Endothelial cell of umbilical vein (primary cell): ENCODE measurements around the gene DGKB. TPM values are rescaled to one million over a fixed set of nuclear protein-coding genes. Genes with fewer than 3 reads are reported as not detected.

Experiments
- BruUV-seq: library from RNA; stranded (reverse); fragments of 400-500 nt; replicated peaks from 2 replicates; lab custom pipeline; 2021; lab: Mats Ljungman, UMichigan
- CTCF ChIA-PET: fragments of 300-600, 350-600 bp; sonication (Branson Sonifier 250); formaldehyde crosslinking; loops from one replicate; lab custom pipeline; 2021; ENCODE audit warnings: antibody characterized with exemption, inconsistent platforms; lab: Charles Lee
- POLR2A ChIA-PET: fragments of 300-600, 350-600 bp; sonication (Branson Sonifier 250); formaldehyde crosslinking; loops from one replicate; lab custom pipeline; 2021; ENCODE audit warnings: antibody characterized with exemption, inconsistent platforms; lab: Charles Lee
- DNase-seq: peaks from one replicate; pipeline ENCODE4 v3.0.0-alpha.2; 2011; ENCODE audit warnings: low read depth, low spot score
- FAIRE-seq: peaks from 2 replicates; lab custom pipeline; 2011; peaks lifted over from hg19 to GRCh38; lab: Jason Lieb, UNC
- H2AFZ ChIP-seq: 2 replicates; pipeline ENCODE4 v1.6.0; 2012; ENCODE audit warnings: low read depth, low read length, control low read depth, inconsistent platforms
- H3K27ac ChIP-seq: 2 replicates; pipeline ENCODE4 v1.5.1; 2011; ENCODE audit warnings: low read depth, mild to moderate bottlenecking, control low read depth, low read length, moderate library complexity; ENCODE audit not compliant: insufficient read depth
- H3K27me3 ChIP-seq, 2 experiments: 2 replicates each; pipeline versions ENCODE4 v1.6.0 to v1.6.1; 2011; ENCODE audit warnings: low read length in 2 of 2, mixed read lengths in 1 of 2; ENCODE audit not compliant: control insufficient read depth in 2 of 2, insufficient read depth in 2 of 2
- H3K36me3 ChIP-seq, 2 experiments: 2 replicates in 1 of 2; 3 replicates in 1 of 2; pipeline ENCODE4 v1.5.1; 2011; ENCODE audit warnings: low read length in 2 of 2, mild to moderate bottlenecking in 1 of 2, moderate library complexity in 1 of 2; ENCODE audit not compliant: control insufficient read depth in 2 of 2, insufficient read depth in 2 of 2; ENCODE audit errors: extremely low read depth in 1 of 2
- H3K4me1 ChIP-seq: 3 replicates; pipeline ENCODE4 v1.5.1; 2011; ENCODE audit warnings: mild to moderate bottlenecking, low read length; ENCODE audit not compliant: control insufficient read depth, insufficient read depth; ENCODE audit errors: extremely low read depth
- H3K4me2 ChIP-seq: 2 replicates; pipeline ENCODE4 v1.6.1; 2011; ENCODE audit warnings: low read length, control low read depth, mixed read lengths; ENCODE audit not compliant: insufficient read depth
- H3K4me3 ChIP-seq, 3 experiments: fragments of 200-600 bp in 1 of 3; sonication (generic), shearing (Covaris generic) in 1 of 3; replicated peaks in 1 of 3; 2 replicates each; pipeline ENCODE4 v1.5.1; 2011 to 2016; ENCODE audit warnings: control low read depth in 3 of 3, low read length in 3 of 3, mild to moderate bottlenecking in 2 of 3, inconsistent platforms in 1 of 3, low read depth in 1 of 3, moderate library complexity in 1 of 3; ENCODE audit not compliant: insufficient read depth in 1 of 3
- H3K79me2 ChIP-seq: 2 replicates; pipeline ENCODE4 v1.6.0; 2012; ENCODE audit warnings: low read length, inconsistent platforms; ENCODE audit not compliant: control insufficient read depth, insufficient read depth
- H3K9ac ChIP-seq: replicated peaks from 2 replicates; pipeline ENCODE3; 2011; ENCODE audit warnings: low read length, control low read depth; ENCODE audit not compliant: insufficient read depth; ENCODE audit errors: extremely low read depth
- H3K9me1 ChIP-seq: replicated peaks from 3 replicates; pipeline ENCODE4 v1.6.0; 2011; ENCODE audit warnings: mild to moderate bottlenecking, low read length; ENCODE audit not compliant: control insufficient read depth, insufficient read depth; ENCODE audit errors: extremely low read depth
- H3K9me3 ChIP-seq: replicated peaks from 2 replicates; pipeline ENCODE4 v1.5.1; 2012; ENCODE audit warnings: low read length, inconsistent platforms; ENCODE audit not compliant: control insufficient read depth, insufficient read depth
- H4K20me1 ChIP-seq: replicated peaks from 2 replicates; pipeline ENCODE3; 2011; ENCODE audit warnings: mild to moderate bottlenecking, low read length; ENCODE audit not compliant: control insufficient read depth, insufficient read depth; ENCODE audit errors: extremely low read depth
- CTCF ChIP-seq, 2 donors: IDR thresholded peaks; 1 replicate in 1 of 2; 2 replicates in 1 of 2; pipeline ENCODE4 v1.5.1; 2011; ENCODE audit warnings: low read length in 2 of 2, mild to moderate bottlenecking in 2 of 2, moderate library complexity in 2 of 2, control low read depth in 1 of 2, inconsistent platforms in 1 of 2, low read depth in 1 of 2; ENCODE audit not compliant: insufficient read depth in 1 of 2; ENCODE audit errors: extremely low read depth in 1 of 2
- EZH2 ChIP-seq: IDR thresholded peaks from 2 replicates; pipeline ENCODE4 v1.6.1; 2012; ENCODE audit warnings: borderline replicate concordance, low read depth, mild to moderate bottlenecking, moderate library complexity, low read length, inconsistent platforms; ENCODE audit not compliant: severe bottlenecking
- FOS ChIP-seq: IDR thresholded peaks from 2 replicates; pipeline ENCODE4 v1.6.1; 2011; ENCODE audit warnings: mild to moderate bottlenecking, low read length, moderate library complexity, borderline replicate concordance; ENCODE audit not compliant: insufficient read depth
- GATA2 ChIP-seq: IDR thresholded peaks from 2 replicates; pipeline ENCODE4 v1.7.0; 2011; ENCODE audit warnings: low read depth, mild to moderate bottlenecking, moderate library complexity, mixed read lengths, low read length; ENCODE audit not compliant: insufficient read length, insufficient read depth
- JUN ChIP-seq: IDR thresholded peaks from 2 replicates; pipeline ENCODE4 v1.6.1; 2011; ENCODE audit warnings: borderline replicate concordance, low read depth; ENCODE audit not compliant: insufficient read length, insufficient read depth
- MAX ChIP-seq: IDR thresholded peaks from 2 replicates; pipeline ENCODE4 v1.6.1; 2011; ENCODE audit not compliant: insufficient read depth, insufficient read length
- MYC ChIP-seq: IDR thresholded peaks from one replicate; pipeline ENCODE4 v1.6.1; 2011; ENCODE audit warnings: mild to moderate bottlenecking, low read depth, low read length
- POLR2A ChIP-seq: IDR thresholded peaks from 2 replicates; pipeline ENCODE4 v1.6.1; 2012; ENCODE audit warnings: low read depth, mild to moderate bottlenecking, control low read depth, low read length
- POLR2AphosphoS5 ChIP-seq: IDR thresholded peaks from 2 replicates; pipeline ENCODE4 v1.6.1; 2012; ENCODE audit warnings: low read depth, mild to moderate bottlenecking, control low read depth, low read length, moderate library complexity; ENCODE audit not compliant: insufficient read depth
- dilution Hi-C: fragments of 300-500 bp; cut with MboI; formaldehyde crosslinking; loops from one replicate; pipeline ENCODE4 v1.15.0; 2019; ENCODE audit warnings: low sequenced_read_pairs; ENCODE audit not compliant: extremely low pct_ligation_motif_present
- intact Hi-C: fragments of 100-400 bp; cut with micrococcal nuclease; formaldehyde crosslinking; loops from one replicate; pipeline ENCODE4 v1.10.0; 2022
- polyA plus RNA-seq, 4 experiments: library from polyadenylated mRNA; depleted of rRNA in 3 of 4; stranded (reverse) in 3 of 4; unstranded in 1 of 4; fragments of >200 nt; gene quantifications; 2 replicates each; pipeline versions ENCODE4 v1.2.1 to v1.2.3, GENCODE V29; 2011 to 2012; ENCODE audit warnings: missing spikeins in 1 of 4
- total RNA-seq: library from RNA; stranded (reverse); gene quantifications from 2 replicates; pipeline ENCODE4 v1.2.3, GENCODE V29; 2021

Gene DGKB
- total and polyA plus RNA-seq, 2 donors (not counting 3 experiments of a cell fraction or from before 2014, with no cell fraction given), result not detected

- TF ChIP-seq FOS (no peak), POLR2A (no peak), MYC (no peak), JUN (no peak), POLR2AphosphoS5 (no peak), CTCF (IDR thresholded peaks at IDR 0.05; ENCODE audit: extremely low read depth in 1 of 2, insufficient read depth in 1 of 2, low read depth in 1 of 2, low read length in 2 of 2) (no peak), MAX (no peak), EZH2 (no peak), GATA2 (no peak)
- POLR2A ChIA-PET, result no interaction called here
- H2AFZ ChIP-seq, result no peak overlapping the region
Observed at GRCh38 chr7:14432924-14433323, 469.6 kb downstream of the DGKB start.

More at GRCh38 chr7:14432924-14433323, 469.6 kb downstream of the DGKB start:
- Histone ChIP-seq H3K79me2 (no peaks in the 10 kb centered on the region), H4K20me1 (no peaks in the 10 kb centered on the region), H3K9ac (no peak overlapping the region), H3K4me2 (no peak overlapping the region), H3K9me1 (no peaks in the 10 kb centered on the region), H3K4me3 (no peak overlapping the region), H3K4me1 (no peaks in the 10 kb centered on the region), H3K36me3 (no peaks in the 10 kb centered on the region), H3K27ac (no peak overlapping the region), H3K9me3 (no peaks in the 10 kb centered on the region), H3K27me3 (no peaks in the 10 kb centered on the region)
- no TSS peak for BruUV-seq
- CTCF ChIA-PET, result no interaction called here
- dilution Hi-C loops (no loop called here), intact Hi-C loops (no loop called here)
- DNase-seq, result no peak
- no peak for FAIRE-seq
